ENCODE measurements around the gene ZNF599. TPM values are rescaled to one million over a fixed set of nuclear protein-coding genes. Genes with fewer than 3 reads are reported as not detected.
"Not testable (repeated sequence)": the region's sequence is repeated elsewhere in the genome, so short reads cannot be mapped to it uniquely, and the experiment has no call there.

The ZNF599 gene
- 6.7 and 11.6 TPM in 2 replicates for total RNA-seq (ENCODE audit: low replicate concordance)

- H3K4me3 ChIP-seq (ENCODE audit: low read depth, low read length): peak within 1 kb of the TSS; percentile 94
- DNase-seq (ENCODE audit: low read depth): peak; percentile 84
- no peak for TF ChIP-seq CTCF (IDR thresholded peaks at IDR 0.05; ENCODE audit: insufficient read depth, low read length)
These were observed at the start of gene ZNF599 for GRCh38 chr19:34772697-34773554. TSS of gene ZNF599 (minus strand) at chr19:34773215. CDS start at chr19:34772841, 374 bp downstream.

- no peak for DNase-seq (ENCODE audit: low read depth)
- TF ChIP-seq CTCF (IDR thresholded peaks at IDR 0.05; ENCODE audit: insufficient read depth, low read length): no peak
- no peak overlapping the region for H3K4me3 ChIP-seq (ENCODE audit: low read depth, low read length)
These were observed 45.3 kb upstream of the ZNF599 start for GRCh38 chr19:34818270-34818669.

- TF ChIP-seq CTCF (IDR thresholded peaks at IDR 0.05; ENCODE audit: insufficient read depth, low read length): no peak
- H3K4me3 ChIP-seq (ENCODE audit: low read depth, low read length): no peak overlapping the region
- no peak for DNase-seq (ENCODE audit: low read depth)
These were observed 43.7 kb upstream of the ZNF599 start for GRCh38 chr19:34816708-34817107.

- no peak for TF ChIP-seq CTCF (IDR thresholded peaks at IDR 0.05; ENCODE audit: insufficient read depth, low read length)
- no peak overlapping the region for H3K4me3 ChIP-seq (ENCODE audit: low read depth, low read length)
- peak; percentile 53 for DNase-seq (ENCODE audit: low read depth)
These were observed 35.6 kb upstream of the ZNF599 start for GRCh38 chr19:34808566-34808965.

- TF ChIP-seq CTCF (IDR thresholded peaks at IDR 0.05; ENCODE audit: insufficient read depth, low read length): no peak
- DNase-seq (ENCODE audit: low read depth): no peak
- no peak overlapping the region for H3K4me3 ChIP-seq (ENCODE audit: low read depth, low read length)
These were observed 34.2 kb upstream of the ZNF599 start for GRCh38 chr19:34806976-34807860.

GRCh38 chr19:34804115-34804514 lies 31.1 kb upstream of the ZNF599 start:
- no peak for TF ChIP-seq CTCF (IDR thresholded peaks at IDR 0.05; ENCODE audit: insufficient read depth, low read length)
- no peak for DNase-seq (ENCODE audit: low read depth)
- H3K4me3 ChIP-seq (ENCODE audit: low read depth, low read length): no peak overlapping the region

- DNase-seq (ENCODE audit: low read depth): not testable (repeated sequence)
These were observed 23.9 kb upstream of the ZNF599 start for GRCh38 chr19:34796953-34797352.

More at GRCh38 chr19:34796953-34797352, 23.9 kb upstream of the ZNF599 start:
- H3K4me3 ChIP-seq (ENCODE audit: low read depth, low read length): not testable (repeated sequence)

Data from fibroblast of the aortic adventitia (primary cell).